Mesothelial cell of epicardium (in vitro differentiated cells): ENCODE results near the gene EPHA10. TPM values are rescaled to one million over a fixed set of nuclear protein-coding genes. Genes with fewer than 3 reads are reported as not detected.

Source experiments
- DNase-seq, 2 experiments: peaks; one replicate each; pipeline ENCODE4 v3.0.0; 2021; ENCODE audit warnings: low spot score in 2 of 2; ENCODE audit not compliant: unreplicated experiment in 2 of 2
- H3K27ac Mint-ChIP-seq: 2 replicates; pipeline ENCODE4 v1.8.0; 2021; ENCODE audit warnings: mixed read lengths
- H3K27me3 Mint-ChIP-seq: 2 replicates; pipeline ENCODE4 v1.8.0; 2021; ENCODE audit warnings: low read depth, mixed read lengths
- H3K36me3 Mint-ChIP-seq: 2 replicates; pipeline ENCODE4 v1.8.0; 2021; ENCODE audit warnings: mixed read lengths
- H3K4me1 Mint-ChIP-seq: 2 replicates; pipeline ENCODE4 v1.8.0; 2021; ENCODE audit warnings: mixed read lengths
- H3K4me3 Mint-ChIP-seq: 2 replicates; pipeline ENCODE4 v1.8.0; 2021; ENCODE audit warnings: mild to moderate bottlenecking, moderate library complexity, mixed read lengths
- H3K9me3 Mint-ChIP-seq: 2 replicates; pipeline ENCODE4 v1.8.0; 2021; ENCODE audit warnings: mixed read lengths
- CTCF ChIP-seq: fragments of 200-600 bp; sonication (generic); IDR thresholded peaks from one replicate; pipeline ENCODE4 v1.5.0; 2021; ENCODE audit warnings: antibody characterized with exemption; ENCODE audit not compliant: unreplicated experiment
- total RNA-seq: library from RNA; stranded (reverse); gene quantifications from 3 replicates; pipeline ENCODE4 v1.2.1, GENCODE V29; 2021

The EPHA10 gene
- total RNA-seq, 1 donor from 2014 or later, result 0.18 TPM

GRCh38 chr1:37677143-37677439 is 87.8 kb downstream of the EPHA10 start:
- H3K27me3 Mint-ChIP-seq, result peaks cover 47% of the 10 kb centered on the region
- no peaks in the 10 kb centered on the region for H3K4me1 Mint-ChIP-seq
- no peak overlapping the region for H3K4me3 Mint-ChIP-seq
- TF ChIP-seq CTCF, result no peak
- peaks cover 6% of the 10 kb centered on the region for H3K36me3 Mint-ChIP-seq
- H3K27ac Mint-ChIP-seq, result no peak overlapping the region
- H3K9me3 Mint-ChIP-seq, result no peaks in the 10 kb centered on the region
- no peak for DNase-seq

GRCh38 chr1:37676281-37677142 is 88.4 kb downstream of the EPHA10 start:
- peaks cover 52% of the 10 kb centered on the region for H3K27me3 Mint-ChIP-seq
- no peaks in the 10 kb centered on the region for H3K4me1 Mint-ChIP-seq
- no peak for DNase-seq
- no peak for TF ChIP-seq CTCF
- H3K9me3 Mint-ChIP-seq, result no peaks in the 10 kb centered on the region
- H3K36me3 Mint-ChIP-seq, result peaks cover 6% of the 10 kb centered on the region
- no peak overlapping the region for H3K4me3 Mint-ChIP-seq
- H3K27ac Mint-ChIP-seq, result no peak overlapping the region

GRCh38 chr1:37673920-37674319 is 91.0 kb downstream of the EPHA10 start:
- no peak for TF ChIP-seq CTCF
- H3K4me3 Mint-ChIP-seq, result no peak overlapping the region
- peaks cover 56% of the 10 kb centered on the region for H3K27me3 Mint-ChIP-seq
- H3K27ac Mint-ChIP-seq, result no peak overlapping the region
- H3K4me1 Mint-ChIP-seq, result no peaks in the 10 kb centered on the region
- no peak for DNase-seq
- H3K9me3 Mint-ChIP-seq, result no peaks in the 10 kb centered on the region
- H3K36me3 Mint-ChIP-seq, result no peaks in the 10 kb centered on the region

DNA sequence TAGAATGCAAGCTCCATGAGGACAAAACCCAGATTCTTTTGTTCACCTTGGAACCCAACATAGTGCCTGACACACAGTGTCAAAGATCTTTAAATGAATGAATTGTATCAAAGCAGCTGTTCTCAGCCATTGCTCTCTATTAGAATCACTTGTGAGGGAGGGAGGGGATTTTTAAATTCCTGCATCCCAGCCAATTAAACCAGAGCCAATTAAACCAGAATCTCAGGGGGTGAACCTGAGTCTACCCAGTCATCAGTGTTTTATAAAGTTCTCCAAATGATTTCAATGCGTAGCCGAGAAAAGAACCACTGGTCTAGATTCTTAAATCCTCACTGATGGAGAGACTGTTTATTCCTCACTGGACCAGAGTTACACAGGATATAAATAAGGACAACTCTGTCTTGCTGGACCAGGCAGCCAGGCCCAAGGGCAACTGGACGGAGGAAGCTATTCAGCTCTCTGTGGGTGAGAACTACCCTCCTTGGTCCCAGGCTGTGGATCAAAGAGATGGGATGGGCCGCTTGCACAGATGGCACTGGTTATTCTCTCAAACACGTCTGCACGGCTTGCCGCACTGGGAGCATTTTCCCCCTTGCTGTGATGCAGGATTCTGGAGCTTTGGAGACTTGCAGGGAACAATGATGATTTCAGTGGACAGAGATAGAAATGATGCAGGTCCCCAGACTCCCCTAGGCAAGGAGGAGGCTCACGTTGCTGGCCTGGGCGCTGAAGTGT is 92.6 kb downstream of the EPHA10 start:
- no peak overlapping the region for H3K4me3 Mint-ChIP-seq

DNA sequence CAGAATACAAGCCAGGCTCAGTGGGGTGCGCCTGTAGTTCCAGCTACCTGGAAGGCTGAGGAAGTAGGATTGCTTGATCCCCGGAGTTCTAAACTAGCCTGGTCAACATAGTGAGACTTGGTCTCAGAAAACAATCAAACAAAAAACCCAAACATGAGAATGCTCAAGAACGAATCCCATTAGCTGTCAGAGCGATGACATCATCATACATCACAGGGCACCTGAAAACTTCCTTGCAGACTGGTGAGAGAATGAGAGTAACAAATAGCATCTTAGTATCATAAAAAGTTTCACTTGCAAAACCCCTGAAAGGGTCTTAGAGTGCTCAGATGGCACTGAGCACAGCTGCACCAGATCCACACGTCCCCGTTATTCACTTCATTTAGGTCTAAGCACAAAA is 93.7 kb downstream of the EPHA10 start:
- DNase-seq, result no peak
- Mint-ChIP-seq H3K9me3 (no peaks in the 10 kb centered on the region), H3K27me3 (peaks cover 44% of the 10 kb centered on the region), H3K4me1 (no peaks in the 10 kb centered on the region), H3K4me3 (no peak overlapping the region), H3K27ac (no peak overlapping the region), H3K36me3 (no peaks in the 10 kb centered on the region)
- no peak for TF ChIP-seq CTCF

More for the DNA sequence above, 92.6 kb downstream of the EPHA10 start:
- peaks cover 46% of the 10 kb centered on the region for H3K27me3 Mint-ChIP-seq
- no peak overlapping the region for H3K27ac Mint-ChIP-seq
- no peaks in the 10 kb centered on the region for H3K9me3 Mint-ChIP-seq
- no peak for DNase-seq
- H3K4me1 Mint-ChIP-seq, result no peaks in the 10 kb centered on the region
- no peaks in the 10 kb centered on the region for H3K36me3 Mint-ChIP-seq
- TF ChIP-seq CTCF, result no peak
